Ectodermal cell (in vitro differentiated cells): ENCODE results near the gene RNF223.
"Not testable (repeated sequence)": the region's sequence is repeated elsewhere in the genome, so short reads cannot be mapped to it uniquely, and the experiment has no call there.

Experiments
- H3K27ac ChIP-seq: 2 replicates; pipeline ENCODE4 v1.7.0; 2013; ENCODE audit warnings: mild to moderate bottlenecking, low read depth, low read length; ENCODE audit not compliant: insufficient read depth, poor library complexity, severe bottlenecking
- H3K27me3 ChIP-seq: 2 replicates; pipeline ENCODE4 v1.7.0; 2013; ENCODE audit warnings: mild to moderate bottlenecking, low read length; ENCODE audit not compliant: insufficient read depth, control insufficient read depth, poor library complexity, severe bottlenecking
- H3K36me3 ChIP-seq: one replicate; pipeline ENCODE4 v1.7.0; 2013; ENCODE audit warnings: low read length; ENCODE audit not compliant: control insufficient read depth, insufficient read depth
- H3K4me1 ChIP-seq: one replicate; pipeline ENCODE4 v1.7.0; 2013; ENCODE audit warnings: low read length; ENCODE audit not compliant: control insufficient read depth, insufficient read depth
- H3K4me3 ChIP-seq: 2 replicates; pipeline ENCODE4 v1.7.0; 2013; ENCODE audit warnings: low read depth, low read length, control low read depth; ENCODE audit not compliant: insufficient read depth
- H3K9me3 ChIP-seq: 2 replicates; pipeline ENCODE4 v1.7.0; 2013; ENCODE audit warnings: mild to moderate bottlenecking, low read length, moderate library complexity; ENCODE audit not compliant: control insufficient read depth
- WGBS, 2 experiments: methylation state at CpG; one replicate each; pipeline ENCODE4 v1.1.7; 2013; ENCODE audit warnings: missing lambda C conversion rate in 2 of 2; 5-methylcytosine and 5-hydroxymethylcytosine counted together

The RNF223 gene

GRCh38 chr1:1069711-1070676, 4.1 kb downstream of the RNF223 start:
- Histone ChIP-seq H3K4me3 (peak overlapping the region; percentile 65), H3K4me1 (peaks cover 27% of the 10 kb centered on the region), H3K36me3 (no peaks in the 10 kb centered on the region), H3K9me3 (no peaks in the 10 kb centered on the region), H3K27ac (no peak overlapping the region), H3K27me3 (peaks cover 51% of the 10 kb centered on the region)
- WGBS, 2 experiments = 63 to 66% methylated on average over 40 of the region's 40 CpGs

- 2 to 3% methylated on average over 68 to 75 of the region's 75 CpGs for WGBS, 2 experiments
These were observed 4.9 kb downstream of the RNF223 start for GRCh38 chr1:1069056-1069710.

DNA sequence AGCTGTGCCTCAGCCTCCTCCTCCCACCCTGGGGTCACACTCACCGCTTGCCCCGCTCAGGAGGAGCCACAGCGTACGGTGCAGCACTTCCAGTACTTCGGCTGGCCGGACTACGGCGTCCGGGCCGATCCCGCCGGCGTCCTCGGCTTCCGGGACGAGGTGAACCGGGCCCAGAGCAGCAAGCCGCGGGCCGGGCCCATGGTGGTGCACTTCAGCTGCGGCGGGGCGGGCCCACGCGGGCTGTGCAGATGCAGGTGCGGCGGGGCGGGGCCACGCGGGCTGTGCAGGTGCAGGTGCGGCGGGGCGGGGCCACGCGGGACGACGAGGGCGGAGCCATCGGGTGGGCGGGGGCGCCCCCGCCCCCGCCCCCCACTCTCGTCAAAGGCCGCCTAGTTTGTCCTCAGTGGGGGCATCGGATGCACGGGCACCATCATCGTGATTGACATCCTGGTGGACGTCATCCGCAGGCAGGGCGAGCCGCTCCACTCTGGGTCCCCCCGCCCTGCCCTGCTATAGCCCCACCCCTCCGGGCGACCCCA, 5.5 kb downstream of the RNF223 start:
- Histone ChIP-seq H3K36me3 (no peaks in the 10 kb centered on the region), H3K4me1 (peaks cover 32% of the 10 kb centered on the region), H3K4me3 (peak overlapping the region; percentile 65), H3K27me3 (peaks cover 63% of the 10 kb centered on the region), H3K9me3 (no peaks in the 10 kb centered on the region), H3K27ac (no peak overlapping the region)
- 3% methylated on average over 53 to 54 of the region's 55 CpGs for WGBS, 2 experiments

More at GRCh38 chr1:1069056-1069710, 4.9 kb downstream of the RNF223 start:
- no peaks in the 10 kb centered on the region for H3K36me3 ChIP-seq
- H3K4me3 ChIP-seq = peak overlapping the region; percentile 65
- H3K9me3 ChIP-seq = no peaks in the 10 kb centered on the region
- no peak overlapping the region for H3K27ac ChIP-seq
- H3K27me3 ChIP-seq = peaks cover 57% of the 10 kb centered on the region
- peaks cover 26% of the 10 kb centered on the region for H3K4me1 ChIP-seq

- WGBS, 2 experiments = 67 to 68% methylated on average over 32 of the region's 32 CpGs
- Histone ChIP-seq H3K27me3 (peaks cover 69% of the 10 kb centered on the region), H3K9me3 (no peaks in the 10 kb centered on the region), H3K36me3 (no peaks in the 10 kb centered on the region), H3K27ac (no peak overlapping the region), H3K4me3 (peak overlapping the region; percentile 65), H3K4me1 (peaks cover 34% of the 10 kb centered on the region)
These were observed 6.1 kb downstream of the RNF223 start for GRCh38 chr1:1067860-1068516.

GRCh38 chr1:1067284-1067859, 6.7 kb downstream of the RNF223 start:
- WGBS, 2 experiments = 94 to 95% methylated on average over 54 of the region's 54 CpGs
- H3K27me3 ChIP-seq = peaks cover 75% of the 10 kb centered on the region
- no peaks in the 10 kb centered on the region for H3K36me3 ChIP-seq
- H3K9me3 ChIP-seq = no peaks in the 10 kb centered on the region
- no peak overlapping the region for H3K4me3 ChIP-seq
- H3K4me1 ChIP-seq = peaks cover 40% of the 10 kb centered on the region
- no peak overlapping the region for H3K27ac ChIP-seq

- no peaks in the 10 kb centered on the region for H3K36me3 ChIP-seq
- peaks cover 82% of the 10 kb centered on the region for H3K27me3 ChIP-seq
- WGBS, 2 experiments = 82 to 84% methylated on average over 27 of the region's 27 CpGs
- no peaks in the 10 kb centered on the region for H3K9me3 ChIP-seq
- no peak overlapping the region for H3K4me3 ChIP-seq
- no peak overlapping the region for H3K27ac ChIP-seq
- peaks cover 43% of the 10 kb centered on the region for H3K4me1 ChIP-seq
These were observed 7.5 kb downstream of the RNF223 start for GRCh38 chr1:1066403-1067283.

GRCh38 chr1:1065940-1066304, 8.2 kb downstream of the RNF223 start:
- WGBS, 2 experiments = 73 to 76% methylated on average over 10 to 11 of the region's 11 CpGs
- H3K36me3 ChIP-seq, H3K4me3 ChIP-seq, H3K9me3 ChIP-seq, H3K27ac ChIP-seq: not testable (repeated sequence)
- Histone ChIP-seq H3K4me1 (peaks cover 40% of the 10 kb centered on the region), H3K27me3 (peaks cover 89% of the 10 kb centered on the region)

DNA sequence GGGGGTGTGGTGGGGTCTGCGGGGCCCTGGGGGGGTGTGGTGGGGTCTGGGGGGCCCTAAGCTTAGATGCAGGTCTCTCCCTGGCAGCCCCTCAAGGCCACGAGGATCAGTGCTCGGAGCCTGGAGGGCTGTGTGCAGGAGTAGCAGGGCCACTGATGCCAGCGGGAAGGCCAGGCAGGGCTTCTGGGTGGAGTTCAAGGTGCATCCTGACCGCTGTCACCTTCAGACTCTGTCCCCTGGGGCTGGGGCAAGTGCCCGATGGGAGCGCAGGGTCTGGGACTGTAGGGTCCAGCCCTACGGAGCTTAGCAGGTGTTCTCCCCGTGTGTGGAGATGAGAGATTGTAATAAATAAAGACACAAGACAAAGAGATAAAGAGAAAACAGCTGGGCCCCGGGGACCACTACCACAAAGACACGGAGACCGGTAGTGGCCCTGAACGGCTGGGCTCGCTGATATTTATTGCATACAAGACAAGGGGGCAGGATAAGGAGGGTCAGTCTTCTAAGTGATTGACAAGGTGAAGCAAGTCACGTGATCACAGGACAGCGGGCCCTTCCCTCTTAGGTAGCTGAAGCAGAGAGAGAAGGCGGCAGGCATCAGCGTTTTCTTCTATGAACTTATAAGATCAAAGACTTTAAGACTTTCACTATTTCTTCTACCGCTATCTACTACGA, 8.7 kb downstream of the RNF223 start:
- H3K27me3 ChIP-seq = peaks cover 94% of the 10 kb centered on the region
- H3K4me1 ChIP-seq = peaks cover 36% of the 10 kb centered on the region
- H3K36me3 ChIP-seq = no peaks in the 10 kb centered on the region
- H3K4me3 ChIP-seq = no peak overlapping the region
- H3K27ac ChIP-seq = no peak overlapping the region
- no peaks in the 10 kb centered on the region for H3K9me3 ChIP-seq
- WGBS, 2 experiments = 72% methylated on average over 20 of the region's 20 CpGs
